ENCODE results near the gene SEMA3C.

SEMA3C gene

DNA sequence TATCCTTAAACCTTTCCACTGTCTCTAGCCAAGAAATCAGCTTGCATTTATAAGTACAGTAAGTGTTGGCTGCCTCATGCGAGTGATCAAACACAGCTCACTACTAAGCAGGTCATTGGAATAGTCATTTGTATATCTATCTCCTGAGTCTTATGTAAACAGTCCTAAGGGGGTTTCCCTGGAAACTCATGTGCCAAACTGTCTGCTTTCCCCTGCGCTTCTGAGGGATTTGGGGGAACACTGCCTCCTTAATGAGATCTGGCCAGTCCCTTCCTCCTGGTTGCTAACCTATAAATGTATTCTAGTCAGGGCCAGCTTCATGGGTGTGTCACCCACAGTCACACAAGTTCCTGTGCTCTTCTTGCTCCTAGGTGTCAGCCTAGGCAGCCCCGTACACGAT is 147.3 kb downstream of the SEMA3C start:
- TF ChIP-seq POLR2AphosphoS5 (IDR thresholded peaks at IDR 0.05; ENCODE audit: low read depth, low read length) (no peak), TAF1 (IDR thresholded peaks at IDR 0.05; ENCODE audit: low read depth, low read length) (no peak), SPI1 (IDR thresholded peaks at IDR 0.05; ENCODE audit: low read depth, low read length) (no peak), POLR2A (IDR thresholded peaks at IDR 0.05; ENCODE audit: low read depth, low read length) (no peak), POU2F2 (IDR thresholded peaks at IDR 0.05; ENCODE audit: low read depth, low read length) (no peak), PAX5 (IDR thresholded peaks at IDR 0.05; ENCODE audit: insufficient read depth, low read length, severe bottlenecking) (no peak)
- DNase-seq (ENCODE audit: insufficient read length, low spot score) (no peak), FAIRE-seq (no peak)

DNA sequence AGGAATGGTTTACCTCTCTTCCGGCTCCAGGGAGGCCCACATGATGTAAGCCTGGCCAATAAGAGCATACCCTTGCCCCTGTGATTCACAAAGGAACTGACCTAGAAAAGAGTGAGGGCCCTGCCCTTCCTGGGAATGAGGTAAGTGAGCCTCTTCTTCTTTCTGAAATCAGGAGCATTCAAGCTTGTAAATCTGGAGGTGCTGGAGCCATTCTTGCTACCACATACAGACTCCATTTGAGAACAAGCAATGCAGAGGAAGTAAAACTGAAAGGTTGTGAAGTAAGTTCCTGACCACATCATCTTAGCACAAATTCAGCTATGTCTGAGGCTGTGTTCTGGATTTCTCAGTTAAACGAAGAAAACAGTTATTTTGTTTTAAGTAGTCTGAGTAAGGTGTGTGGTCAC is 148.2 kb downstream of the SEMA3C start:
- FAIRE-seq, result peak; percentile 63
- peak; percentile 5 for DNase-seq (ENCODE audit: insufficient read length, low spot score)
- TF ChIP-seq SPI1 (IDR thresholded peaks at IDR 0.05; ENCODE audit: low read depth, low read length) (peak; percentile 77), POU2F2 (IDR thresholded peaks at IDR 0.05; ENCODE audit: low read depth, low read length) (no peak)

DNA sequence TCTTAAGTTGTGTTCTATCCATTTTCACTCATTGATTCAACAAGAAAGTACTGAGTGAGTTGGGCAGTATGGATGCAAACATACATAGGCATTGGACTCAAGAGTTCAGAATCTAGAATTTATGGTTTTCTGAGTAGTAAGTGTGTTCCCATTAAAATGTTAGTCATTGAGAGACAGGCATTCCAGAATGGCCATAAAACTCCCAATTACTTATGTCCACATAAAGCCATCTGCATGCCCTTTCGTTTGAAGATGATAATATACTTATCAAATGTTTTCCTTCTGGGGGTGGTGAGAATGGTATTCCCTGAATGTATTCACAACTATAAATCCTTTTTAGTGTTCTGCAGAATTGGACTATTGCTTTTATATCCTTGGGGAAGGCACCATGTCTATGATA is 148.8 kb downstream of the SEMA3C start:
- TF ChIP-seq SPI1 (IDR thresholded peaks at IDR 0.05; ENCODE audit: low read depth, low read length) (no peak), POLR2AphosphoS5 (IDR thresholded peaks at IDR 0.05; ENCODE audit: low read depth, low read length) (no peak), PAX5 (IDR thresholded peaks at IDR 0.05; ENCODE audit: insufficient read depth, low read length, severe bottlenecking) (no peak), POLR2A (IDR thresholded peaks at IDR 0.05; ENCODE audit: low read depth, low read length) (no peak), POU2F2 (IDR thresholded peaks at IDR 0.05; ENCODE audit: low read depth, low read length) (no peak), TAF1 (IDR thresholded peaks at IDR 0.05; ENCODE audit: low read depth, low read length) (no peak)
- FAIRE-seq, result no peak
- DNase-seq (ENCODE audit: insufficient read length, low spot score), result no peak

DNA sequence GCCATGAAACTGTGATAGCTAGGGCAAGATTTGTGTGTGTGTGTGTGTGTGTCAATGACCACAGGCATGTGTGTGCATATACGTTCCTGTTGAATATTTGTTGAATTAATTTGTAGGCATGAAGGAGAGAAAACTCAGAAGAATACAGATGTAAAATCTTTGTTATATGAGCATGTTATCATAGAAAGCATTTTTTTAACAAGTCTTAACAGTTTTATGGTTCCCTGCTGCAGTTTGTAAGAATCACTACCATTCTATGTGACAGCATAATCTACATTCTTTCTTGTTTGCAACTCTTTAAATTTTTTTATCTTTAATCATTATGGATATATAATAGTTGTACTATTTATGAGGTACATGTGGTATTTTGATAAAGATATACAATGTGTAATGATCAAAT is 150.1 kb downstream of the SEMA3C start:
- DNase-seq (ENCODE audit: insufficient read length, low spot score), result no peak
- TF ChIP-seq PAX5 (IDR thresholded peaks at IDR 0.05; ENCODE audit: insufficient read depth, low read length, severe bottlenecking), result no peak
- no peak for TF ChIP-seq TAF1 (IDR thresholded peaks at IDR 0.05; ENCODE audit: low read depth, low read length)
- no peak for TF ChIP-seq POLR2AphosphoS5 (IDR thresholded peaks at IDR 0.05; ENCODE audit: low read depth, low read length)
- TF ChIP-seq POLR2A (IDR thresholded peaks at IDR 0.05; ENCODE audit: low read depth, low read length), result no peak
- TF ChIP-seq SPI1 (IDR thresholded peaks at IDR 0.05; ENCODE audit: low read depth, low read length), result no peak
- no peak for TF ChIP-seq POU2F2 (IDR thresholded peaks at IDR 0.05; ENCODE audit: low read depth, low read length)
- FAIRE-seq, result no peak

DNA sequence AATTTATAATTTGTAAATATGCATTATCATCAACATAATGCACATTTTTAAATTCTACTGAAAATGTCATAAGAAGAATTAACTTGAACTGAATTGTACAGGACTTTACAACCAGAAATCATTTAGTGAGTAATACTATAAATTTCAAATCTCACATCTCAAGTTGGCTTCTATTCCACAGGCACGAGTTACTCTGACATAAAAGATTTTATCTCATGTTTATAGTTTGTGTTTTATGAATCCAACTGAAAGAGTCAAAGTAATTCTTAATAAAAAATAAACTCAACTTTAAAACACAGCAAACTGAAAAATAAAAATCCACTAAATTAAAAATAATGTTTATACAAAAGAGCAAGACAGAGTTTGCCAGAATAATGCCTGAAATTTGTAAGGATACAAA is 151.2 kb downstream of the SEMA3C start:
- no peak for FAIRE-seq
- TF ChIP-seq SPI1 (IDR thresholded peaks at IDR 0.05; ENCODE audit: low read depth, low read length) (no peak), PAX5 (IDR thresholded peaks at IDR 0.05; ENCODE audit: insufficient read depth, low read length, severe bottlenecking) (no peak), TAF1 (IDR thresholded peaks at IDR 0.05; ENCODE audit: low read depth, low read length) (no peak), POU2F2 (IDR thresholded peaks at IDR 0.05; ENCODE audit: low read depth, low read length) (no peak), POLR2A (IDR thresholded peaks at IDR 0.05; ENCODE audit: low read depth, low read length) (no peak), POLR2AphosphoS5 (IDR thresholded peaks at IDR 0.05; ENCODE audit: low read depth, low read length) (no peak)
- no peak for DNase-seq (ENCODE audit: insufficient read length, low spot score)

DNA sequence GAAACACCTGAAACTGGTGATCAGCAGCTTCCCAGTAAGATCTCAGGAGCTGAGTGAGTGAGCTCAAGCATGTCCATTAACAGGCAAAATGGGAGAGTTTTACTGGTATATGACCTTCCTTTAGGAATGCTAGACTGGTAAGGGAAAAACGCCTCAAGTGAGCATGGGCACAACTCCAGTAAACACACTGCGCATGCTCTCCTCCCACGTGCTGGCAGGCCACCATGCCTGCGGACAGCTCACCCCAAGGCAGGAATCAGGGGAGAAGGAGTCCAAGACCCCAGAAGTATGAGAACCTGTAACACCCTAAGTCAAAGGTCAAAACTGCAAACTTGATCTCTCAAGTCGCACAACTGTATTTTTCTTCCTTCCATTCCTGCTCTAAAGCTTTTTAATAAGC is 152.1 kb downstream of the SEMA3C start:
- TF ChIP-seq TAF1 (IDR thresholded peaks at IDR 0.05; ENCODE audit: low read depth, low read length) (no peak), PAX5 (IDR thresholded peaks at IDR 0.05; ENCODE audit: insufficient read depth, low read length, severe bottlenecking) (no peak), POU2F2 (IDR thresholded peaks at IDR 0.05; ENCODE audit: low read depth, low read length) (no peak), POLR2AphosphoS5 (IDR thresholded peaks at IDR 0.05; ENCODE audit: low read depth, low read length) (no peak), POLR2A (IDR thresholded peaks at IDR 0.05; ENCODE audit: low read depth, low read length) (no peak), SPI1 (IDR thresholded peaks at IDR 0.05; ENCODE audit: low read depth, low read length) (no peak)
- FAIRE-seq (no peak), DNase-seq (ENCODE audit: insufficient read length, low spot score) (no peak)

DNA sequence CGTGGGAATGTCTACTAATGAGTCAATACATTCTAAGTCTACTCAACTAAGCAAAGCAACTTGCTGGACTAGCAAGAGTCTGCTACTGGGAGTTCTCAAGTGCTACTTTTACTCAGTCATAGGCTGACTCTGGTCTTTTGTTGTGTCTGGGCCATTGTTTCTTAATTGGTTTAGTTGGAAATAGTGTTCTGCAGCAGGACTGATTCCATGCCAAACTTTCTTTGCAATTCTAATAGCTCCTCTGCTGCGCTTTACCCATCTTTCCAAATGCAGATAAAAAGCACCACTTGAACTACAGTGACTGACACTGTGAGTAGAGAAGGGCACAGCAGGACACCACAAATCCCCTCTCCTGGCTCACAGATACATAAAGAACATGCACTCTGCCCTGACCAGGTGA is 154.7 kb downstream of the SEMA3C start:
- DNase-seq (ENCODE audit: insufficient read length, low spot score) (no peak), FAIRE-seq (no peak)
- TF ChIP-seq SPI1 (IDR thresholded peaks at IDR 0.05; ENCODE audit: low read depth, low read length) (no peak), TAF1 (IDR thresholded peaks at IDR 0.05; ENCODE audit: low read depth, low read length) (no peak), POU2F2 (IDR thresholded peaks at IDR 0.05; ENCODE audit: low read depth, low read length) (no peak), POLR2AphosphoS5 (IDR thresholded peaks at IDR 0.05; ENCODE audit: low read depth, low read length) (no peak), POLR2A (IDR thresholded peaks at IDR 0.05; ENCODE audit: low read depth, low read length) (no peak), PAX5 (IDR thresholded peaks at IDR 0.05; ENCODE audit: insufficient read depth, low read length, severe bottlenecking) (no peak)

DNA sequence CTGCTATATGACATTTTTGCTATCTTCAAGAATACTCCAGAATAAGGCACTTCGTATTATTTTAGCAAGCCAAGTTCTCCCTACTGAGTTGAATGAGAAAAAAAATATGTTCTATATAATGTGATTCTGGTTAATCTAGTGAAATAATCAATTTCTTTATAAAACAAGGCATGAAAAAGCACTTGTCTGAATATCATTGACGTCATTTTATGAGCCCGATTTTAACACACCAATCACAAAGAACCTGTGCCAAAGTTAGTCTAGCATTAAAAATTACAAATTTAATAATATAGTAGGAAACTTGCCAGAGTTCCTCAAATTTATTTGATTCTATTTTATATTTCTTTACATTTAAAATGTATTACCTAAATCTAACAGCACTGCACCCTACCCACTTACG is 155.1 kb downstream of the SEMA3C start:
- FAIRE-seq (no peak), DNase-seq (ENCODE audit: insufficient read length, low spot score) (no peak)
- TF ChIP-seq POLR2AphosphoS5 (IDR thresholded peaks at IDR 0.05; ENCODE audit: low read depth, low read length) (no peak), SPI1 (IDR thresholded peaks at IDR 0.05; ENCODE audit: low read depth, low read length) (no peak), PAX5 (IDR thresholded peaks at IDR 0.05; ENCODE audit: insufficient read depth, low read length, severe bottlenecking) (no peak), TAF1 (IDR thresholded peaks at IDR 0.05; ENCODE audit: low read depth, low read length) (no peak), POU2F2 (IDR thresholded peaks at IDR 0.05; ENCODE audit: low read depth, low read length) (no peak), POLR2A (IDR thresholded peaks at IDR 0.05; ENCODE audit: low read depth, low read length) (no peak)

DNA sequence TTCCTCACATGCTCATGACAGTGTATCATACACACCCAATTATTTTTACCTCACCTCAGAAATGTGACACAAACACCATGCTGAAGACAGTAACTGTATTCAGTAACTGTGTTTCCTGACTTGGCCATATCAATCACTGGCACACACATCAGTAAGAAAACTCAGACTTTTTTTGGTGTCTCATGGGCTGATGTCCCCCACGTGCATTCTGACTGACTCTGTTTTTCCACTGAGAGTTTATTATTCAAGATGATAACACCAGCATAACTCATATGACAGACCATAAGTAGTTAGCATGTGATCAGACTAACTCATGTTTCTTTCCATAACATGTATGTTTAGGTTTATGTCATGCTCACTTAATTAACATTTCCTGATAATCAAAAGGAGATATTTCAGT is 155.6 kb downstream of the SEMA3C start:
- no peak for DNase-seq (ENCODE audit: insufficient read length, low spot score)
- no peak for FAIRE-seq
- TF ChIP-seq SPI1 (IDR thresholded peaks at IDR 0.05; ENCODE audit: low read depth, low read length), result no peak
- no peak for TF ChIP-seq TAF1 (IDR thresholded peaks at IDR 0.05; ENCODE audit: low read depth, low read length)
- no peak for TF ChIP-seq POLR2A (IDR thresholded peaks at IDR 0.05; ENCODE audit: low read depth, low read length)
- TF ChIP-seq POLR2AphosphoS5 (IDR thresholded peaks at IDR 0.05; ENCODE audit: low read depth, low read length), result no peak
- TF ChIP-seq POU2F2 (IDR thresholded peaks at IDR 0.05; ENCODE audit: low read depth, low read length), result no peak
- no peak for TF ChIP-seq PAX5 (IDR thresholded peaks at IDR 0.05; ENCODE audit: insufficient read depth, low read length, severe bottlenecking)

DNA sequence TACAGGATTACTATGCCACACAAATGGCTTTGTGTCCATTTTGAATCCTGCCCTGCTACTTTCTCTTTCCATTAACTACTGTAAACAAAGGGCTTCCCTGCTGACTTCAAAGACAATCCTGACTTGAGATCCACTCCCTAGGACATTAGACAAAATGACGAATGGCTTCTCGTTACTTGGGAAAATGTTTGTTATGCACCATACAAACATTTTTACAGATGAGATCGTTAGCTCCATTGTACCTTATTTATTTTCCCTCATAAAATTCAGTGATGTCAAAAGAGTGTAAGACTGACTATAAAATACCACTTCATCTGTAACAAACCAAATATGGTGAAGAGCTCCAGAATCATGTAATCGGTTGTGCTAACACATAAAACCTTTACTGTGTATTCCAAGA is 158.6 kb downstream of the SEMA3C start:
- FAIRE-seq, result no peak
- no peak for TF ChIP-seq POLR2A (IDR thresholded peaks at IDR 0.05; ENCODE audit: low read depth, low read length)
- no peak for TF ChIP-seq TAF1 (IDR thresholded peaks at IDR 0.05; ENCODE audit: low read depth, low read length)
- TF ChIP-seq PAX5 (IDR thresholded peaks at IDR 0.05; ENCODE audit: insufficient read depth, low read length, severe bottlenecking), result no peak
- no peak for TF ChIP-seq POU2F2 (IDR thresholded peaks at IDR 0.05; ENCODE audit: low read depth, low read length)
- no peak for TF ChIP-seq SPI1 (IDR thresholded peaks at IDR 0.05; ENCODE audit: low read depth, low read length)
- TF ChIP-seq POLR2AphosphoS5 (IDR thresholded peaks at IDR 0.05; ENCODE audit: low read depth, low read length), result no peak

More for the DNA sequence above, 158.6 kb downstream of the SEMA3C start:
- DNase-seq (ENCODE audit: insufficient read length, low spot score), result no peak
